Heart left ventricle (tissue), 16 donors: ENCODE data around the gene CNDP2. TPM values are rescaled to one million over a fixed set of nuclear protein-coding genes. Genes with fewer than 3 reads are reported as not detected.

ENCODE experiments used
- ATAC-seq, 4 donors: fragments of 200-7000 bp; cut with Tn5 transposase; one replicate each; pipeline ENCODE4 v1.9.1; 2020 to 2022; ENCODE audit warnings: moderate library complexity in 4 of 4, mild to moderate bottlenecking in 3 of 4, moderate number of reproducible peaks in 1 of 4
- DNase-seq, 5 donors: peaks; one replicate each; pipeline ENCODE4 v3.0.0-alpha.2; 2020
- H3K27ac ChIP-seq, 12 donors: fragments of 200-600 bp; sonication (generic) in 4 of 12; one replicate each; pipeline versions ENCODE4 v1.5.0 to v1.8.0; 2016 to 2022; ENCODE audit warnings: mild to moderate bottlenecking in 2 of 12
- H3K27me3 ChIP-seq, 9 donors: fragments of 200-600 bp; sonication (generic) in 2 of 9; one replicate each; pipeline versions ENCODE4 v1.5.1 to v1.8.0; 2016 to 2022; ENCODE audit warnings: mild to moderate bottlenecking in 3 of 9
- H3K36me3 ChIP-seq, 9 donors: fragments of 200-600 bp; sonication (generic) in 2 of 9; one replicate each; pipeline versions ENCODE4 v1.5.0 to v1.8.0; 2018 to 2022; ENCODE audit warnings: mild to moderate bottlenecking in 2 of 9
- H3K4me1 ChIP-seq, 12 donors: fragments of 200-600 bp; sonication (generic) in 4 of 12; one replicate each; pipeline versions ENCODE4 v1.5.0 to v1.8.0; 2016 to 2022; ENCODE audit warnings: mild to moderate bottlenecking in 3 of 12
- H3K4me3 ChIP-seq, 12 donors: fragments of 200-600 bp; sonication (generic) in 4 of 12; one replicate each; pipeline versions ENCODE4 v1.5.0 to v1.8.0; 2017 to 2022; ENCODE audit warnings: mild to moderate bottlenecking in 9 of 12, moderate library complexity in 4 of 12
- H3K9me3 ChIP-seq, 12 donors: fragments of 200-600 bp; sonication (generic) in 4 of 12; one replicate each; pipeline versions ENCODE4 v1.5.0 to v1.8.0; 2016 to 2022; ENCODE audit warnings: mild to moderate bottlenecking in 1 of 12
- CTCF ChIP-seq, 12 donors: fragments of 200-600 bp; sonication (generic) in 4 of 12; IDR thresholded peaks; one replicate each; pipeline versions ENCODE4 v1.5.0 to v1.8.0; 2018 to 2022; ENCODE audit warnings: antibody characterized with exemption in 12 of 12, mild to moderate bottlenecking in 5 of 12
- POLR2A ChIP-seq, 2 donors: fragments of 450-650 bp; IDR thresholded peaks; one replicate each; pipeline ENCODE4 v1.6.1; 2017; ENCODE audit warnings: antibody characterized with exemption in 2 of 2, mild to moderate bottlenecking in 2 of 2, moderate library complexity in 2 of 2
- WGBS, 4 donors: extraction: QIAGEN DNeasy Blood & Tissue Kit in 2 of 4; methylation state at CpG; one replicate each; pipeline versions ENCODE4 v1.1.5 to v1.1.7; 2013 to 2018; 5-methylcytosine and 5-hydroxymethylcytosine counted together
- intact Hi-C, 10 donors: fragments of 100-400 bp; cut with DNase I; formaldehyde crosslinking; loops; one replicate each; pipeline versions ENCODE4 v1.11.1 to v1.14.2; 2022
- polyA plus RNA-seq, 2 donors: library from polyadenylated mRNA; stranded (reverse); fragments of 200-250 nt; gene quantifications; one replicate each; pipeline ENCODE4 v1.2.3, GENCODE V29; 2013
- total RNA-seq, 9 donors: library from RNA; depleted of rRNA in 2 of 9; stranded (reverse); fragments of >200 nt in 2 of 9; fragmentation: NEBNext Ultra II Directional in 3 of 9; extraction: Animal tissue kit (Norgen Biotek cat#: 25700) in 3 of 9; gene quantifications; one replicate each; pipeline versions ENCODE4 v1.1.0 to v1.2.4, GENCODE V29; 2016 to 2023
- donor health status: ischemic (EF 13 %, LVEDD 7.1; RV severe dilation, severe dysfunction).
- donor health status: healthy with polysubstance abuse.
- donor health status: DM: no; HTN: yes; CAD: no.
- donor health status: DM: no; HTN: no; CAD: no.
- donor health status: ischemic (EF 25% LVEDD 6.9; RV normal size, moderate dysfunction).
- donor health status: ischemic (EF 25% LVEDD 5.7; RV mildly dilated, moderate dysfunction).
- donor health status: healthy.
- donor health status: DM: yes; HTN: yes; CAD: no.
- donor health status: ischemic (EF 35%, LVEDD 5.7; RV mildly dilated, moderate dysfunction).
- donor health status: nonischemic (EF 11% LVEDD 7.7; RV severe dilation, severe dysfunction).
- donor health status: DM: yes; HTN: yes; CAD: no.
- donor health status: PGD.
- donor health status: ischemic (EF 29% LVEDD 5.4; RV normal size, mild dysfunction).
- donor health status: nonischemic (EF 23%, LVEDD 6.1; RV moderate dilation, normal function).

CNDP2 gene
- total and polyA plus RNA-seq, 11 donors = 38.3 to 162 (median 76.3) TPM

- ATAC-seq = no peak
- peaks cover 0 to 4% (median 0%) of the 10 kb centered on the region in 12 donors for H3K9me3 ChIP-seq
Measured at GRCh38 chr18:74488864-74489263, 7.3 kb upstream of the CNDP2 start.

GRCh38 chr18:74489676-74490075 is 6.5 kb upstream of the CNDP2 start:
- H3K4me1 ChIP-seq = peaks cover 0 to 19% (median 7%) of the 10 kb centered on the region in 12 donors
- no peak overlapping the region for H3K27ac ChIP-seq
- no peak for TF ChIP-seq CTCF (IDR thresholded peaks at IDR 0.05)
- no peak for TF ChIP-seq POLR2A (IDR thresholded peaks at IDR 0.05)
- H3K4me3 ChIP-seq = peak overlapping the region in 1 of 12 donors; percentile 13
- H3K27me3 ChIP-seq = no peaks in the 10 kb centered on the region
- no peak for ATAC-seq
- no peaks in the 10 kb centered on the region for H3K36me3 ChIP-seq
- 38 to 48% (median 44%) methylated on average over 7 of the region's 7 CpGs for WGBS, 4 donors
- peaks cover 0 to 4% (median 0%) of the 10 kb centered on the region in 12 donors for H3K9me3 ChIP-seq
- intact Hi-C loops = loop anchor here (2.0 to 10.0 kb wide), 6 partner anchors 32 to 295 kb away; partner anchors contain the start of gene DIPK1C (in 2 of the 10)
- DNase-seq = no peak

More at GRCh38 chr18:74488864-74489263, 7.3 kb upstream of the CNDP2 start:
- Histone ChIP-seq H3K27me3 (no peaks in the 10 kb centered on the region), H3K36me3 (no peaks in the 10 kb centered on the region), H3K27ac (no peak overlapping the region), H3K4me1 (peaks cover 0 to 19% (median 7%) of the 10 kb centered on the region in 12 donors), H3K4me3 (no peak overlapping the region)
- no peak for DNase-seq
- TF ChIP-seq CTCF (IDR thresholded peaks at IDR 0.05) = no peak
- no peak for TF ChIP-seq POLR2A (IDR thresholded peaks at IDR 0.05)
- intact Hi-C loops = loop anchor here in 2 of 10 donors (5.0 kb wide), 2 partner anchors 37 to 292 kb away; no protein-coding TSS in a partner anchor
- 90 to 95% (median 92%) methylated on average over 8 of the region's 8 CpGs for WGBS, 4 donors

GRCh38 chr18:74492259-74492658 is 3.9 kb upstream of the CNDP2 start:
- Histone ChIP-seq H3K27me3 (no peaks in the 10 kb centered on the region), H3K9me3 (peaks cover 0 to 4% (median 0%) of the 10 kb centered on the region in 12 donors), H3K27ac (no peak overlapping the region), H3K4me1 (peaks cover 0 to 18% (median 5%) of the 10 kb centered on the region in 12 donors), H3K36me3 (no peaks in the 10 kb centered on the region), H3K4me3 (no peak overlapping the region)
- TF ChIP-seq POLR2A (IDR thresholded peaks at IDR 0.05) = no peak
- TF ChIP-seq CTCF (IDR thresholded peaks at IDR 0.05) = no peak
- whole genome bisulfite sequencing, 4 donors = 86 to 96% (median 95%) methylated on average over 3 of the region's 3 CpGs
- intact Hi-C loops = loop anchor here (2.0 to 10.0 kb wide), 6 partner anchors 35 to 297 kb away; partner anchors contain the start of gene DIPK1C (in 1 of the 10)
- DNase-seq (no peak), ATAC-seq (no peak)

- Histone ChIP-seq H3K27me3 (no peaks in the 10 kb centered on the region), H3K27ac (no peak overlapping the region), H3K4me3 (no peak overlapping the region), H3K36me3 (peaks cover 0 to 6% (median 0%) of the 10 kb centered on the region in 9 donors), H3K4me1 (peaks cover 0 to 26% (median 15%) of the 10 kb centered on the region in 12 donors), H3K9me3 (peaks cover 0 to 4% (median 0%) of the 10 kb centered on the region in 12 donors)
- 40 to 50% (median 42%) methylated on average over 1 of the region's 1 CpG for WGBS, 4 donors
- no peak for ATAC-seq
- peak in 2 of 5 donors; percentile 40 to 42 for DNase-seq
- intact Hi-C loops = loop anchor here (1.0 to 10.0 kb wide), 8 partner anchors 36 to 299 kb away; partner anchors contain the start of gene DIPK1C (in 1 of the 10)
- TF ChIP-seq CTCF (IDR thresholded peaks at IDR 0.05) = peak; percentile 47 to 74 (median 64)
- TF ChIP-seq POLR2A (IDR thresholded peaks at IDR 0.05) = no peak
Measured at GRCh38 chr18:74493689-74494088, 2.5 kb upstream of the CNDP2 start.
